ENCODE measurements around the gene PPIP5K1.
"Not testable (repeated sequence)": the region's sequence is repeated elsewhere in the genome, so short reads cannot be mapped to it uniquely, and the experiment has no call there.

Gene PPIP5K1

DNA sequence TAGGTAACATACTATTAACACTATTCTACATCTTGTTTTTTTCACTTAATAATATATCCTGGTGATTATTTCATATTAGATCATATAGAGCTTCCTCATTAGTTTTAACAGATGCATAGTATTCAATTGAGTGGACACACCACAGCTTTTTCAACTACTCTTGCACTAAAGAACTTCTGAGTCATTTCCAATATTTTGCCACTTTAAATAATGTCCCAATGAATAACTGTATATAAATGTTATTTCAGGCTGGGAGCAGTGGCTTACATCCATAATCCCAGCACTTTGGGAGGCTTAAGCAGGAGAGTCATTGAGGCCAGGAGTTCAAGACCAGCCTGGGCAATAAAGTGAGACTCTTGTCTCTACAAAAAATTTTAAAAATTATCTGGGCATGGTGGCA lies 45.7 kb downstream of the PPIP5K1 start:
- no peak for DNase-seq

- no peak for DNase-seq
Measured at GRCh38 chr15:43541785-43542184, 48.2 kb downstream of the PPIP5K1 start.

- no peak for DNase-seq
Measured at GRCh38 chr15:43538091-43538490, 51.9 kb downstream of the PPIP5K1 start.

DNA sequence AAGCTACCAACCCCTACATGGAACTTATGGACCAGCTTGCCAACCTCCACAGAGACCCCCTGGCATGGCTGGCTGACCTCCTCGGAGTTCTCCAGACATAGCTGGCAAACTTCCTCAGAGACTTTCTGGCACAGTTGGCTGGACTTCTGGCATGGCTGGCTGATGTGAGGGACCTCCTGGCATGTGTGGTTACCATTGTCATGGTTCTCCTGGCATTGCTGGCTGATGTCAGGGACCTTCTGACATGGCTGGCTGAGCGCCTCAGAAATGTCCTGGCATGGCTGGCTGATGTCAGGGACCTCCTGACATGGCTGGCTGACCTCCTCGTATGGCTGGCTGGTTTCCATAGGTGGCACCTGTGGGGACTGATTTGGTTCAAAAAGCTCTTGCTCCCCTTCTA lies 55.1 kb downstream of the PPIP5K1 start:
- no peak for DNase-seq

GRCh38 chr15:43532826-43533225 lies 57.2 kb downstream of the PPIP5K1 start:
- DNase-seq = not testable (repeated sequence)

GRCh38 chr15:43531018-43531670 lies 58.9 kb downstream of the PPIP5K1 start:
- no peak for DNase-seq

DNA sequence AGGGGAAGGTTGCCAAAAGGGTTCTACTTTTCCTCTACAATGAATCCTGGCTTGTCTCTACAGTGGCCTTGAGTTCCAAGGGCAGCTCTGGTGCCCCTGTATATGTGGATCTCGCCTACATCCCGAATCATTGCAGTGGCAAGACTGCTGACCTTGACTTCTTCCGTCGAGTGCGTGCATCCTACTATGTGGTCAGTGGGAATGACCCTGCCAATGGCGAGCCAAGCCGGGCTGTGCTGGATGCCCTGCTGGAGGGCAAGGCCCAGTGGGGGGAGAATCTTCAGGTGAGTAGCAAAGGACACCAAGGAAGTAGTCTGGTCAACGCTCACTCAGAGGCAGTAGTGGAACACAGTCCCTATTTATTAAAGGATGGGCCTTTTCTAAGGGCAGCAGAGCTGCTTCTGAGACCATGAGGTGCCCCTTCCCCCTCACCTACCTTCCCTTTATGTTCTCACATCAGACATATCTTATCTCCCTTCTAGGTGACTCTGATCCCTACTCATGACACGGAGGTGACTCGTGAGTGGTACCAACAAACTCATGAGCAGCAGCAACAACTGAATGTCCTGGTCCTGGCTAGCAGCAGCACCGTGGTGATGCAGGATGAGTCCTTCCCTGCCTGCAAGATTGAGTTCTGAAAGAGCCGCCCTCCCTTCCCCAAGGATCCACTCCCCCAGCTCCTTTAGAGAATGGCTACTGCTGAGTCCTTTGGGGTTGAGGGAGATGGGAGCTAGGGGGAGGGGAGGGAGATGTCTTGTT lies 60.2 kb downstream of the PPIP5K1 start:
- DNase-seq = no peak

DNA sequence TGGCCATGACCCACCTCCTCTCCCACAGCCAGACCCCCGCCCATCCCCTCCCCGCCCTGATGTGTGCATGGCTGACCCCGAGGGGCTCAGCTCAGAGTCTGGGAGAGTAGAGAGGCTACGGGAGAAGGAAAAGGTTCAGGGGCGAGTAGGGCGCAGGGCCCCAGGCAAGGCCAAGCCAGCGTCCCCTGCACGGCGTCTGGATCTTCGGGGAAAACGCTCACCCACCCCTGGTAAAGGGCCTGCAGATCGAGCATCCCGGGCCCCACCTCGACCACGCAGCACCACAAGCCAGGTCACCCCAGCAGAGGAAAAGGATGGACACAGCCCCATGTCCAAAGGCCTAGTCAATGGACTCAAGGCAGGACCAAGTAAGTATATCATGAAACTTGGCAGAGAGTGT lies 60.9 kb downstream of the PPIP5K1 start:
- DNase-seq = no peak

- DNase-seq = no peak
Measured at GRCh38 chr15:43528542-43529007, 61.4 kb downstream of the PPIP5K1 start.

DNA sequence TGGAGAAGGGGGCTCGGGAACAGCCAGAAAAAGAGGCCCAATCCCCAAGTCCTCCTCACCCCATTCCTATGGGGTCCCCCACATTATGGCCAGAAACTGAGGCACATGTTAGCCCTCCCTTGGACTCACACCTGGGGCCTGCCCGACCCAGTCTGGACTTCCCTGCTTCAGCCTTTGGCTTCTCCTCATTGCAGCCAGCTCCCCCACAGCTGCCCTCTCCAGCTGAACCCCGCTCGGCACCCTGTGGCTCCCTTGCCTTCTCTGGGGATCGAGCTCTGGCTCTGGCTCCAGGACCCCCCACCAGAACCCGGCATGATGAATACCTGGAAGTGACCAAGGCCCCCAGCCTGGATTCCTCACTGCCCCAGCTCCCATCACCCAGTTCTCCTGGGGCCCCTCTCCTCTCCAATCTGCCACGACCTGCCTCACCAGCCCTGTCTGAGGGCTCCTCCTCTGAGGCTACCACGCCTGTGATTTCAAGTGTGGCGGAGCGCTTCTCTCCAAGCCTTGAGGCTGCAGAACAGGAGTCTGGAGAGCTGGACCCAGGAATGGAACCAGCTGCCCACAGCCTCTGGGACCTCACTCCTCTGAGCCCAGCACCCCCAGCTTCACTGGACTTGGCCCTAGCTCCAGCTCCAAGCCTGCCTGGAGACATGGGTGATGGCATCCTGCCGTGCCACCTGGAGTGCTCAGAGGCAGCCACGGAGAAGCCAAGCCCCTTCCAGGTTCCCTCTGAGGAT lies 62.0 kb downstream of the PPIP5K1 start:
- DNase-seq = no peak

DNA sequence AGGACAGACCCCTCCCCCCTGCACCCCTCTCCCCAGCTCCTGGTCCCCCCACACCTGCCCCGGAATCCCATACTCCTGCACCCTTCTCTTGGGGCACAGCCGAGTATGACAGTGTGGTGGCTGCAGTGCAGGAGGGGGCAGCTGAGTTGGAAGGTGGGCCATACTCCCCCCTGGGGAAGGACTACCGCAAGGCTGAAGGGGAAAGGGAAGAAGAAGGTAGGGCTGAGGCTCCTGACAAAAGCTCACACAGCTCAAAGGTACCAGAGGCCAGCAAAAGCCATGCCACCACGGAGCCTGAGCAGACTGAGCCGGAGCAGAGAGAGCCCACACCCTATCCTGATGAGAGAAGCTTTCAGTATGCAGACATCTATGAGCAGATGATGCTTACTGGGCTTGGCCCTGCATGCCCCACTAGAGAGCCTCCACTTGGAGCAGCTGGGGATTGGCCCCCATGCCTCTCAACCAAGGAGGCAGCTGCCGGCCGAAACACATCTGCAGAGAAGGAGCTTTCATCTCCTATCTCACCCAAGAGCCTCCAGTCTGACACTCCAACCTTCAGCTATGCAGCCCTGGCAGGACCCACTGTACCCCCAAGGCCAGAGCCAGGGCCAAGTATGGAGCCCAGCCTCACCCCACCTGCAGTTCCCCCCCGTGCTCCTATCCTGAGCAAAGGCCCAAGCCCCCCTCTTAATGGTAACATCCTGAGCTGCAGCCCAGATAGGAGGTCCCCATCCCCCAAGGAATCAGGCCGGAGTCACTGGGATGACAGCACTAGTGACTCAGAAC lies 62.8 kb downstream of the PPIP5K1 start:
- DNase-seq = no peak

DNA sequence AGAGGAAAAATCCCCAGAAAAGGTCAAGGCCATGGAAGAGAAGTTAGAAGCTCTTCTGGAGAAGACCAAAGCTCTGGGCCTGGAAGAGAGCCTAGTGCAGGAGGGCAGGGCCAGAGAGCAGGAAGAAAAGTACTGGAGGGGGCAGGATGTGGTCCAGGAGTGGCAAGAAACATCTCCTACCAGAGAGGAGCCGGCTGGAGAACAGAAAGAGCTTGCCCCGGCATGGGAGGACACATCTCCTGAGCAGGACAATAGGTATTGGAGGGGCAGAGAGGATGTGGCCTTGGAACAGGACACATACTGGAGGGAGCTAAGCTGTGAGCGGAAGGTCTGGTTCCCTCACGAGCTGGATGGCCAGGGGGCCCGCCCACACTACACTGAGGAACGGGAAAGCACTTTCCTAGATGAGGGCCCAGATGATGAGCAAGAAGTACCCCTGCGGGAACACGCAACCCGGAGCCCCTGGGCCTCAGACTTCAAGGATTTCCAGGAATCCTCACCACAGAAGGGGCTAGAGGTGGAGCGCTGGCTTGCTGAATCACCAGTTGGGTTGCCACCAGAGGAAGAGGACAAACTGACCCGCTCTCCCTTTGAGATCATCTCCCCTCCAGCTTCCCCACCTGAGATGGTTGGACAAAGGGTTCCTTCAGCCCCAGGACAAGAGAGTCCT lies 63.6 kb downstream of the PPIP5K1 start:
- no peak for DNase-seq

DNA sequence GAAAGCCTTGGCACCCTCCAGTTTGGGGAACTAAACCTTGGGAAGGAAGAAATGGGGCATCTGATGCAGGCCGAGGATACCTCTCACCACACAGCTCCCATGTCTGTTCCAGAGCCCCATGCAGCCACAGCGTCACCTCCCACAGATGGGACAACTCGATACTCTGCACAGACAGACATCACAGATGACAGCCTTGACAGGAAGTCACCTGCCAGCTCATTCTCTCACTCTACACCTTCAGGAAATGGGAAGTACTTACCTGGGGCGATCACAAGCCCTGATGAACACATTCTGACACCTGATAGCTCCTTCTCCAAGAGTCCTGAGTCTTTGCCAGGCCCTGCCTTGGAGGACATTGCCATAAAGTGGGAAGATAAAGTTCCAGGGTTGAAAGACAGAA lies 64.9 kb downstream of the PPIP5K1 start:
- no peak for DNase-seq

DNA sequence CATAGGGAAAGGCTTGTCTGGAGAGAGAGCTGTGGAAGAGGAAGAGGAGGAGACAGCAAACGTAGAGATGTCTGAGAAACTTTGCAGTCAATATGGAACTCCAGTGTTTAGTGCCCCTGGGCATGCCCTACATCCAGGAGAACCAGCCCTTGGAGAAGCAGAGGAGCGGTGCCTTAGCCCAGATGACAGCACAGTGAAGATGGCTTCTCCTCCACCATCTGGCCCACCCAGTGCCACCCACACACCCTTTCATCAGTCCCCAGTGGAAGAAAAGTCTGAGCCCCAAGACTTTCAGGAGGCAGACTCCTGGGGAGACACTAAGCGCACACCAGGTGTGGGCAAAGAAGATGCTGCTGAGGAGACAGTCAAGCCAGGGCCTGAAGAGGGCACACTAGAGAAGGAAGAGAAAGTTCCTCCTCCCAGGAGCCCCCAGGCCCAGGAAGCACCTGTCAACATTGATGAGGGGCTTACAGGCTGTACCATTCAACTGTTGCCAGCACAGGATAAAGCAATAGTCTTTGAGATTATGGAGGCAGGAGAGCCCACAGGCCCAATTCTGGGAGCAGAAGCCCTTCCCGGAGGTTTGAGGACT lies 65.7 kb downstream of the PPIP5K1 start:
- DNase-seq = no peak

DNA sequence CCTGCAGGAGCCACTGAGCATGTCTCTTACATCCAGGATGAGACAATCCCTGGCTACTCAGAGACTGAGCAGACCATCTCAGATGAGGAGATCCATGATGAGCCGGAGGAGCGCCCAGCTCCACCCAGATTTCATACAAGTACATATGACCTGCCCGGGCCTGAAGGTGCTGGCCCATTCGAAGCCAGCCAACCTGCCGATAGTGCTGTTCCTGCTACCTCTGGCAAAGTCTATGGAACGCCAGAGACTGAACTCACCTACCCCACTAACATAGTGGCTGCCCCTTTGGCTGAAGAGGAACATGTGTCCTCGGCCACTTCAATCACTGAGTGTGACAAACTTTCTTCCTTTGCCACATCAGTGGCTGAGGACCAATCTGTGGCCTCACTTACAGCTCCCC lies 66.4 kb downstream of the PPIP5K1 start:
- DNase-seq = no peak

DNA sequence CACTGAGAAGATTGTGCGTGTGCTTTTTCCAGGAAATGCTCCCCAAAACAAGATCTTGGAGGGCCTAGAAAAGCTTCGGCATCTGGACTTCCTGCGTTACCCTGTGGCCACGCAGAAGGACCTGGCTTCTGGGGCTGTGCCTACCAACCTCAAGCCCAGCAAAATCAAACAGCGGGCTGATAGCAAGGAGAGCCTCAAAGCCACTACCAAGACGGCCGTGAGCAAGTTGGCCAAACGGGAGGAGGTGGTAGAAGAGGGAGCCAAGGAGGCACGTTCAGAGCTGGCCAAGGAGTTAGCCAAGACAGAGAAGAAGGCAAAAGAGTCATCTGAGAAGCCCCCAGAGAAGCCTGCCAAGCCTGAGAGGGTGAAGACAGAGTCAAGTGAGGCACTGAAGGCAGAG lies 67.8 kb downstream of the PPIP5K1 start:
- DNase-seq = no peak

- no peak for DNase-seq
Measured at GRCh38 chr15:43521419-43521818, 68.6 kb downstream of the PPIP5K1 start.

DNA sequence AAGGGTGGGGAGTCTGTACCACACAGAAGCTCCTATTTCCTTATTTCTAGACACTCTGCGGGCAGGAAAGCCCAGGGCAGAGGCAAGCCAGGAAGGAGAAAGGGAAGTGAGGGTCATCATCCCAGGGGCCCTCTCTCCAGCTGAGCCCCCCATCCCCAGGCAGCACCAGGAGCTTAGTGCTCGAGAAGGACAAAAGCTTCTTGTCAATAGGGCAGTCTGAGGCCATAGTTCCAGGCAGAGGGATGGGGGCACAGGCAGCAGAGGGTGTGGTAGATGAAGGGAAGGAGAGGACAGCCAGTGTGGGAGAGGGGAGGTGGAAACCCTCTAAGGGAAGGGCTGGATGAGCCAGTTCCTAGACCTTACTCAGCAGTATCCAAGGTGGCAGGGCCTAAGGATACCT lies 69.9 kb downstream of the PPIP5K1 start:
- no peak for DNase-seq

DNA sequence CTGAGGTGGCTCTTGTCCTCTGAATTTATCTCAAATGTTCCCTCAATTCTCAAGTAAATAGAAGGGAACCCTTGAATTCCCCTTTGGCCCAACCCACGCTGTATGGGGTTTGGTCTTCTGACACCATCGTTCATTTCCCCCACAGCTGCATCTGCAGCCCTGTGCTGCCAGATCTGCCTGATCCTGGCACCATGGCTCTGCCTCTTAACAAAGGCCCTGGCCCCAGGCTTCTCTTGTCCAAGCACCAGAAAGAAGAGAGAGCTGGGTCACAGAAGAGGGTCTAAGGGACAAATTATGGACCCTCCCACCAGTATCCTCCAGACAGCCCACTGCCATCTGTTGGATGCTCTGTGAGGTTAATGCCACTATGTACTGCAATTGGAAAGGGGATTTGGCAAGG lies 70.8 kb downstream of the PPIP5K1 start:
- DNase-seq = no peak

DNA sequence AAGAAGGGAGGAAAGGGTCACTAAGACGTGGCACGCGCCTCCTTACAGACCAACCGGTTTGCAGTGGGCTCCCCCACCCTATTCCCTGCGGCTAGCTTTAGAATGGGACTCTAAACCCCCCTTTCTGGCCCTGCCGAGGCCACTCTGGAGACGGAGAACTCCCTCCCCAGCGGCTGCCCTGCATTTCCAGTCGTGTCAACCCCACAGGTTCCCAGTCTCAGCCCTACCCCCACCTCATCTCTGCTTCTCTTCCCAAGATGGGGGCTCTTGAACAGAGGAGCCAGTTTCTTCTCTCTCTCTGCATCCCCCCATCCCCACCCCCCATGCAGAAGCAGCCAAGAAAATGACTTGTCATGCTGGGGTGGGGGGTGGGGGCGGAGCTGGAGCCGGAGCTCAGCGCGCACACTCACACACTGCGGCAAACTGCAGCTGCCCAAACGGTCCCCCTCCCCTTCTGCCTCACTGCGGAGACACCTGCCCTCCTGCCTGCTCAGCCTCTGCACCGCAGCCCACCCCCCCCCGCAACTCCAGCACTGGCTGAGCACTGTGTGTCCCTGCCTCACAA lies 71.7 kb downstream of the PPIP5K1 start:
- DNase-seq = no peak

GRCh38 chr15:43517354-43518196 lies 72.4 kb downstream of the PPIP5K1 start, which contains the start of gene MAP1A:
TSS of gene MAP1A (plus strand) at chr15:43517608. CDS start at chr15:43521474, 3,866 bp downstream.
- DNase-seq = no peak

All from CD4-positive, alpha-beta T cell treated with Interleukin-1 beta for 1 hour (primary cell).